ENCODE results near the gene STT3B.

STT3B gene

DNA sequence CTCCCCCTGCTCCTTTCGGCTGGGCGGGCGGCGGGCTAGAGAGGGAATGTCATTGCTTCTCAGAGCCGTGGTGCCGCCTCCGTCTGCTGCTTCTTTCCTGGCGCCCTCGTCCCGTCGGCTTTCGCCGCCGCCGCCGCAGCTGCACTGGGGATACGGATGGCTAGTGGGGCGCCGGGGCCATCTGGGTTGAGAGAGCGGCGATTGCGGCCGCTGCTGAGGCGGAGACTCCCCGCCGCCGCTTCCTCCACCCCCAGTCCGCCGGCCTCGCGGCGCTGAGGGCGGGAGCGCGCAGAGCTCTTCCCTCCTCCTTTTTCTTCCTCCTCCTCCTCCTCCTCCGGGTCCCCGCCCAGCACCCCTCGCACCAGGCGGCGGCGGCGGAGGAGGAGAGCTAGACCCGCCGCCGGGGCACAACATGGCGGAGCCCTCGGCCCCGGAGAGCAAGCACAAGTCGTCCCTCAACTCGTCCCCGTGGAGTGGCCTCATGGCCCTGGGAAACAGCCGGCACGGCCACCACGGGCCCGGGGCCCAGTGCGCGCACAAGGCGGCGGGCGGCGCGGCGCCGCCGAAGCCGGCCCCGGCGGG, at the start of gene STT3B:
STT3B (plus strand) TSS at position 339 of the 582 bp plus-strand sequence; CDS start at position 413, 74 bp downstream.
- H3K36me3 ChIP-seq, result peaks cover 0 to 14% (median 9%) of the 10 kb centered on the region in 11 experiments; a peak in 10 of 22 replicates

DNA sequence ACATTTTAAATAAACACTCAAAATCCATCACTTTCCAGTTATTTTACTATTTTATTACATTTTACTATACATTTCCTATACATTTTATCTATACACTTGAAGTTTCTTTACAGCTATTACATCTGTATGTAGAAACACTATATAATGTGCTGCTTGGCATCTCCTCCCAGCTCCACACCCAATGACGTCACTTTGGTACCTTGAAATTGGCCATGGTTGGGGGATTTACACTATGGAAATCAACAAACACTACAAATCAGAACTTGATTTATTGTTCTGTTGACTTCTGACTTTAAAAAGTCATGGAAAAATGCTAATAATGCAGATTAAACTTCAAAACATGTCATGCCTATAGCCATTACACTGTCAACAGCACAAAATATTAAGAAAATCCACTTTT, 48.9 kb upstream of the STT3B start:
- no peaks in the 10 kb centered on the region for H3K27me3 ChIP-seq
- no peak for TF ChIP-seq Cebpa-rat (IDR thresholded peaks at IDR 0.05)
- H3K4me1 ChIP-seq, result peaks cover 0 to 5% (median 0%) of the 10 kb centered on the region in 10 experiments; a peak in 1 of 20 replicates
- no peak overlapping the region for H3K27ac ChIP-seq
- no peak overlapping the region for H3K4me2 ChIP-seq
- H3K36me3 ChIP-seq, result no peaks in the 10 kb centered on the region
- no peak overlapping the region for H3K9ac ChIP-seq
- no peak overlapping the region for H3K4me3 ChIP-seq
- H3K9me3 ChIP-seq (replicated peaks in 1 of 11), result peaks cover 14 to 39% (median 28%) of the 10 kb centered on the region in 11 experiments
- H4K20me1 ChIP-seq, result no peaks in the 10 kb centered on the region

More for the DNA sequence above, at the start of gene STT3B:
- peak within 1 kb of the TSS; percentile 76 to 97 (median 89) for H3K4me2 ChIP-seq
- TF ChIP-seq Cebpa-rat (IDR thresholded peaks at IDR 0.05), result no peak
- H3K9me3 ChIP-seq (replicated peaks in 1 of 11), result peaks cover 0 to 3% (median 0%) of the 10 kb centered on the region in 11 experiments; a peak in 4 of 22 replicates
- no peaks in the 10 kb centered on the region for H3K27me3 ChIP-seq
- H3K4me3 ChIP-seq, result peak within 1 kb of the TSS; percentile 86 to 99 (median 98)
- H4K20me1 ChIP-seq, result peaks cover 41 to 49% (median 45%) of the 10 kb centered on the region in 11 experiments; a peak in 21 of 22 replicates
- H3K9ac ChIP-seq, result peak within 1 kb of the TSS; percentile 95 to 100 (median 98)
- H3K27ac ChIP-seq, result peak within 1 kb of the TSS; percentile 91 to 99 (median 97)
- H3K4me1 ChIP-seq, result peaks cover 22 to 51% (median 38%) of the 10 kb centered on the region in 10 experiments

DNA sequence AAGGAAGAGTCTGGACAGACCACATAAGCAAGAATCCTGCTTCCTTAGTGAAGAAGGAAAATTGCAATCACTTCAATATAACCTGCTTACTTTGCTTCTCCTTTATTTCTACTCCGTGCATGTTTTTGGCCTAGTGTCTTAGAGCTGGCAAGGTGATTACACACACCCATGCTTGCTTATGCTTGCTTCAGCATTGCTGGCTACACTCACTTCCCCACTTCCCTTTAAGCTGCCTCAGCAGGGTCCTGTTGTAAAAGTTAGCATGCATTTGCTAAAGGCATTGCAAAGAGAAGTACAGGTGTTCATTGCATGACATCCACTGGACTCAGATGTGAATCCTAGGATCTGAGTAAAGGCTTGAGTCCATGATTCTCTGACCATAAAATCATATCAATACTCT, 47.5 kb upstream of the STT3B start:
- no peaks in the 10 kb centered on the region for H4K20me1 ChIP-seq
- peaks cover 19 to 45% (median 32%) of the 10 kb centered on the region in 11 experiments; a peak in 20 of 22 replicates for H3K9me3 ChIP-seq (replicated peaks in 1 of 11)
- no peak overlapping the region for H3K4me3 ChIP-seq
- H3K4me1 ChIP-seq, result peaks cover 0 to 5% (median 0%) of the 10 kb centered on the region in 10 experiments; a peak in 1 of 20 replicates
- H3K9ac ChIP-seq, result no peak overlapping the region
- H3K27ac ChIP-seq, result no peak overlapping the region
- H3K27me3 ChIP-seq, result no peaks in the 10 kb centered on the region
- no peaks in the 10 kb centered on the region for H3K36me3 ChIP-seq
- H3K4me2 ChIP-seq, result no peak overlapping the region
- TF ChIP-seq Cebpa-rat (IDR thresholded peaks at IDR 0.05), result no peak

DNA sequence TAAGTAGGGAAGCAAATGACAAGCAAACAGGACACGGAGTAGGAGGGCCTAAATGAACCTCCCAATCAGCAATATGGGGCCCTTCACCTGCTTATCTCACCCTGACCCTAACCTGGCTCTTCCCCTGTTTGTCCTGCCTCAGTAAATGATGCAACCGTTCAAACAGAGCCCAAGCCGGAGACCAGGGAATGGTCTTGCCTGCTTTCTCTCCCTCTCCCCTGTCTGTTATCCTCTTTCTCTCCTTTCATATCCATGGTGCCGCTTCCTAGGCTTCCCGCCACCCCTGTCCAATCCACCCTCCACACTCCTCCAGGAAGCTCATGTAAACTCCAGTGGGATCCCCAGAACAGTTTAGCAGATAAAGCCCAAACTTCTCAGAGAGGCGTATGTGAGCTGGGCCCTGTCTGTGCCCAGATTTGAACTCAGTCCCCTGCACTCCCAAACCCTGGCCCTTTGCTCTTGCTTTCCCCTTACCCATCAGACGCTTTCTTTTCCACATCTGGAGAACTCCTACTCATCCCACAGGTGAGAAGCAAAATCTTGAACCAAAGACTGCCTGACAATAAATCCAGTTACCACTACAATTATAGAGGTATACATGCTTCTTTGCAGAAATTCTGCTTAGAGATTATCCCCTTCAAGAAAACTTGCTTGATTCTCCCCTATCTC, 45.7 kb upstream of the STT3B start:
- H3K27ac ChIP-seq, result no peak overlapping the region
- H3K4me2 ChIP-seq, result no peak overlapping the region
- no peak overlapping the region for H3K4me3 ChIP-seq
- H3K9me3 ChIP-seq (replicated peaks in 1 of 11), result peaks cover 31 to 54% (median 47%) of the 10 kb centered on the region in 11 experiments
- peaks cover 0 to 7% (median 0%) of the 10 kb centered on the region in 11 experiments; a peak in 1 of 22 replicates for H3K36me3 ChIP-seq
- no peak for TF ChIP-seq Cebpa-rat (IDR thresholded peaks at IDR 0.05)
- no peaks in the 10 kb centered on the region for H4K20me1 ChIP-seq
- peaks cover 0 to 5% (median 0%) of the 10 kb centered on the region in 10 experiments; a peak in 1 of 20 replicates for H3K4me1 ChIP-seq
- H3K27me3 ChIP-seq, result no peaks in the 10 kb centered on the region; a peak in 1 of 22 replicates
- H3K9ac ChIP-seq, result no peak overlapping the region

DNA sequence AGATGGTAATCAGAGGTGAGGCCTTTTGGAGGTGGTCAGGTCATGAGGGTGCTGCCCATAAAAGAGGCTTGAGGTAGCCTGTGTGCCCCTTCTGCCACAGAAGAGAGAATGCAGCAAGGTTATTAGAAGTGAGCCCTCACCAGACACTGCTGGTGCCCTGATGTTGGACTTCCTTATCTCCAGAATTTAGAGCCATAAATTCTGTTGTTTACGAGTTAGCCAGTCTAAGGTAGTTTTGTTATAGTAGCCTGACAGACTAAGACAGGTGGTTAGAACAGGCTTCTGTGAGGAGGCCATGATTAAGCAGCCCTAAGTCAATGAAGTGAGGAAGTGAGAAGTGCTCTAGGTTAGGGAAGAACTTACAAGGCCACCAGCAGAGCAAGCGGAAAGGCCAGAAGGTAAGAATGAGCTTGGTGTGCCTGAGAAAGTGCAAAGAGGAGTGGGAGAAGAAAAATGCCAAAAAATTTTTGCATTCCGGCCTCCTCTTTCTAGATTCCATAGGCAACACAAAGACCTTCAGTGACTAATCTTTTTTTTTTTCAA, 44.2 kb upstream of the STT3B start:
- Histone ChIP-seq H3K4me1 (peaks cover 0 to 5% (median 0%) of the 10 kb centered on the region in 10 experiments; a peak in 1 of 20 replicates), H3K4me2 (no peak overlapping the region), H3K27me3 (no peaks in the 10 kb centered on the region; a peak in 1 of 22 replicates), H3K9ac (no peak overlapping the region), H4K20me1 (no peaks in the 10 kb centered on the region), H3K4me3 (no peak overlapping the region), H3K36me3 (peaks cover 0 to 7% (median 0%) of the 10 kb centered on the region in 11 experiments; a peak in 1 of 22 replicates), H3K9me3 (replicated peaks in 1 of 11) (peaks cover 47 to 70% (median 62%) of the 10 kb centered on the region in 11 experiments), H3K27ac (no peak overlapping the region)
- TF ChIP-seq Cebpa-rat (IDR thresholded peaks at IDR 0.05), result no peak

DNA sequence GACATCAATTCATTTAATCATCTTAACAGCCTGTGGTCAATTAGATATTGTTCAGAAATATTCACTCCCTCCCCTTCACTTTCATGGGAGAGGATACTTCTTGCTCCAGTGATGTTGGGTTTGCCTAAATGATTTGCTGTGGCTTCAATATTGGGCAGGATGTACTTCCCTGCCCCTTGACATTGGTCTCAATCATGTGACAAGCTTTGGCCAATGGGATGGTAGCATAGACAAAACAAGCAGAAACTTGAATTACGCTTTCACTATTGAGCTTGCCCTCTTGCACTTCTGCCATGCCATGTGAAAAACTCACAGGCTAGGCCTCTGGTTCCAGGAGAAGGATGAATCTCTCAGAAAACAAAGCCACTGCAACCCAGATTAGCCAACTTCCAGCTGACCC, 42.2 kb upstream of the STT3B start:
- no peaks in the 10 kb centered on the region; a peak in 1 of 22 replicates for H3K27me3 ChIP-seq
- peaks cover 0 to 7% (median 0%) of the 10 kb centered on the region in 11 experiments; a peak in 1 of 22 replicates for H3K36me3 ChIP-seq
- no peak overlapping the region for H3K9ac ChIP-seq
- H3K4me1 ChIP-seq, result no peaks in the 10 kb centered on the region
- peaks cover 53 to 89% (median 73%) of the 10 kb centered on the region in 11 experiments for H3K9me3 ChIP-seq (replicated peaks in 1 of 11)
- H3K4me2 ChIP-seq, result no peak overlapping the region
- no peak overlapping the region for H3K4me3 ChIP-seq
- TF ChIP-seq Cebpa-rat (IDR thresholded peaks at IDR 0.05), result no peak
- H4K20me1 ChIP-seq, result no peaks in the 10 kb centered on the region
- no peak overlapping the region for H3K27ac ChIP-seq

DNA sequence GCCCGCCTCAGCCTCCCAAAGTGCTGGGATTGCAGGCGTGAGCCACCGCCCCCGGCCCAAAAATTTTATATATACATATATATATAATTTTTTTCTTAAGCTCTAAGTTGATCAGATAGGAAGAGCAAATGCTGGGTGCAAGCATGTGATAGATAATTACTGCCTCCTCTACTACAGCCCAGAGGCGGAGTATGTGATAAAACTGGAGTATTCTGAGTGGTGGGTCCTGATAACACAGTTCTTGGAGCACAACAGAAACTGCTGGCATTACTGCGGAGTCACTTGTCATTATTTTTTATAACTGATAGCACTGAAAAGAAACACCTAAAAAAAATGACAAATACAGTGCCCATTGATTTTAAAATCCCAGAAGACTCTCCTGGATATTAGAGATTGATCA, 41.1 kb upstream of the STT3B start:
- Histone ChIP-seq H3K4me2 (no peak overlapping the region), H3K9ac (no peak overlapping the region), H3K36me3 (peaks cover 0 to 7% (median 0%) of the 10 kb centered on the region in 11 experiments; a peak in 1 of 22 replicates), H3K9me3 (replicated peaks in 1 of 11) (peaks cover 53 to 89% (median 73%) of the 10 kb centered on the region in 11 experiments), H3K27ac (no peak overlapping the region), H3K4me1 (no peaks in the 10 kb centered on the region), H4K20me1 (no peaks in the 10 kb centered on the region), H3K27me3 (no peaks in the 10 kb centered on the region; a peak in 1 of 22 replicates), H3K4me3 (no peak overlapping the region)
- no peak for TF ChIP-seq Cebpa-rat (IDR thresholded peaks at IDR 0.05)

DNA sequence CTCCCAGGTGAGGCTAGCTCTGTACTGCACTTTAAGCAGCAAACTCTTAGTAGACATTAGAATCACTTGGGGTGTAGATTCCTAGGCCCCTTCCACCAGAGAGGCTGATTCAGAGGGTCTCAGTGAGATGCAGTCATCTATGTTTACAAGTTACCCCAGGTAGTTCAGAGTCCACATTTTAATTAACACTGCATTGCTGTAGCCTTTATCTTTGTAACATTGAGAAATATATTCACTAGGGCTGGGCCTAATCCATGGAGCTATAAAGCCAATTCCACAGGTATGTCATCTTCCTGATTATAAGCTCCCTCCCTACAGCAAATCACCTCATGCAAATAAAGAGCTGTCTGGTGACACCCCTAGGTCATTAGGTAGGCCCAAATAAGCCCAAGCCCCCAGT, 39.6 kb upstream of the STT3B start:
- H3K27me3 ChIP-seq, result no peaks in the 10 kb centered on the region; a peak in 1 of 22 replicates
- H3K4me3 ChIP-seq, result peak overlapping the region in 1 of 10 experiments; percentile 3; a peak in 1 of 20 replicates
- H4K20me1 ChIP-seq, result no peaks in the 10 kb centered on the region
- H3K9me3 ChIP-seq (replicated peaks in 1 of 11), result peaks cover 53 to 75% (median 64%) of the 10 kb centered on the region in 11 experiments
- H3K4me1 ChIP-seq, result no peaks in the 10 kb centered on the region
- H3K36me3 ChIP-seq, result peaks cover 0 to 7% (median 0%) of the 10 kb centered on the region in 11 experiments; a peak in 1 of 22 replicates
- no peak overlapping the region for H3K9ac ChIP-seq
- H3K4me2 ChIP-seq, result no peak overlapping the region
- TF ChIP-seq Cebpa-rat (IDR thresholded peaks at IDR 0.05), result no peak
- H3K27ac ChIP-seq, result no peak overlapping the region

Data from BLaER1 treated with 17β-estradiol and CSF1 and Interleukin-3, amounts not matched to agents 10 nM and 100 nM (cell line).